ENCODE results near the gene LRBA. TPM values are rescaled to one million over a fixed set of nuclear protein-coding genes. Genes with fewer than 3 reads are reported as not detected.

Gene LRBA
- total and polyA plus RNA-seq, 2 donors (not counting 3 experiments of a cell fraction or from before 2014, with no cell fraction given) = 18.0 to 35.1 TPM

GRCh38 chr4:150944660-150945059 lies 70.4 kb downstream of the LRBA start:
- Histone ChIP-seq H2AFZ (ENCODE audit: low read depth, low read length) (no peak overlapping the region), H4K20me1 (replicated peaks; ENCODE audit: control insufficient read depth, extremely low read depth, insufficient read depth, low read length) (peaks cover 3% of the 10 kb centered on the region), H3K4me1 (ENCODE audit: control insufficient read depth, extremely low read depth, insufficient read depth, low read length) (peaks cover 8% of the 10 kb centered on the region), H3K27ac (ENCODE audit: insufficient read depth, low read depth, low read length) (no peak overlapping the region), H3K27me3 (ENCODE audit: control insufficient read depth in 2 of 2, insufficient read depth in 2 of 2, low read length in 2 of 2) (no peaks in the 10 kb centered on the region), H3K79me2 (ENCODE audit: control insufficient read depth, insufficient read depth, low read length) (peaks cover 4% of the 10 kb centered on the region), H3K4me2 (ENCODE audit: insufficient read depth, low read length) (no peak overlapping the region), H3K4me3 (replicated peaks in 1 of 3; ENCODE audit: insufficient read depth in 1 of 3, low read depth in 1 of 3, low read length in 3 of 3) (no peak overlapping the region), H3K9me3 (replicated peaks; ENCODE audit: control insufficient read depth, insufficient read depth, low read length) (no peaks in the 10 kb centered on the region), H3K36me3 (ENCODE audit: control insufficient read depth in 2 of 2, extremely low read depth in 1 of 2, insufficient read depth in 2 of 2, low read length in 2 of 2) (no peaks in the 10 kb centered on the region), H3K9me1 (replicated peaks; ENCODE audit: control insufficient read depth, extremely low read depth, insufficient read depth, low read length) (no peaks in the 10 kb centered on the region), H3K9ac (replicated peaks; ENCODE audit: extremely low read depth, insufficient read depth, low read length) (no peak overlapping the region)
- no TSS peak for BruUV-seq (replicated peaks)
- intact Hi-C loops (cut with micrococcal nuclease) = no loop called here
- CTCF ChIA-PET = interaction anchor here (1.1 to 1.3 kb wide), 2 partner anchors 16 to 78 kb away, joined by 4 to 8 read pairs; no protein-coding TSS in a partner anchor
- FAIRE-seq (no peak), DNase-seq (ENCODE audit: low read depth, low spot score) (no peak)
- dilution Hi-C loops (cut with MboI; ENCODE audit: extremely low pct_ligation_motif_present, low sequenced_read_pairs) = no loop called here
- POLR2A ChIA-PET = no interaction called here
- TF ChIP-seq EZH2 (IDR thresholded peaks at IDR 0.05; ENCODE audit: borderline replicate concordance, low read depth, low read length, severe bottlenecking) (no peak), POLR2A (IDR thresholded peaks at IDR 0.05; ENCODE audit: low read depth, low read length) (no peak), GATA2 (IDR thresholded peaks at IDR 0.05; ENCODE audit: insufficient read depth, insufficient read length, low read depth, low read length) (no peak), FOS (IDR thresholded peaks at IDR 0.05; ENCODE audit: borderline replicate concordance, insufficient read depth, low read length) (no peak), JUN (IDR thresholded peaks at IDR 0.05; ENCODE audit: borderline replicate concordance, insufficient read depth, insufficient read length, low read depth) (no peak), POLR2AphosphoS5 (IDR thresholded peaks at IDR 0.05; ENCODE audit: insufficient read depth, low read depth, low read length) (no peak), MYC (IDR thresholded peaks at IDR 0.05; ENCODE audit: low read depth, low read length) (no peak)
- TF ChIP-seq, protein P1, sequence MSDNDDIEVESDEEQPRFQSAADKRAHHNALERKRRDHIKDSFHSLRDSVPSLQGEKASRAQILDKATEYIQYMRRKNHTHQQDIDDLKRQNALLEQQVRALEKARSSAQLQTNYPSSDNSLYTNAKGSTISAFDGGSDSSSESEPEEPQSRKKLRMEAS (IDR thresholded peaks at IDR 0.05; ENCODE audit: insufficient read depth, insufficient read length) = no peak
- TF ChIP-seq, protein P2, sequence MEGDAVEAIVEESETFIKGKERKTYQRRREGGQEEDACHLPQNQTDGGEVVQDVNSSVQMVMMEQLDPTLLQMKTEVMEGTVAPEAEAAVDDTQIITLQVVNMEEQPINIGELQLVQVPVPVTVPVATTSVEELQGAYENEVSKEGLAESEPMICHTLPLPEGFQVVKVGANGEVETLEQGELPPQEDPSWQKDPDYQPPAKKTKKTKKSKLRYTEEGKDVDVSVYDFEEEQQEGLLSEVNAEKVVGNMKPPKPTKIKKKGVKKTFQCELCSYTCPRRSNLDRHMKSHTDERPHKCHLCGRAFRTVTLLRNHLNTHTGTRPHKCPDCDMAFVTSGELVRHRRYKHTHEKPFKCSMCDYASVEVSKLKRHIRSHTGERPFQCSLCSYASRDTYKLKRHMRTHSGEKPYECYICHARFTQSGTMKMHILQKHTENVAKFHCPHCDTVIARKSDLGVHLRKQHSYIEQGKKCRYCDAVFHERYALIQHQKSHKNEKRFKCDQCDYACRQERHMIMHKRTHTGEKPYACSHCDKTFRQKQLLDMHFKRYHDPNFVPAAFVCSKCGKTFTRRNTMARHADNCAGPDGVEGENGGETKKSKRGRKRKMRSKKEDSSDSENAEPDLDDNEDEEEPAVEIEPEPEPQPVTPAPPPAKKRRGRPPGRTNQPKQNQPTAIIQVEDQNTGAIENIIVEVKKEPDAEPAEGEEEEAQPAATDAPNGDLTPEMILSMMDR (IDR thresholded peaks at IDR 0.05; ENCODE audit: extremely low read depth in 1 of 2, insufficient read depth in 1 of 2, low read depth in 1 of 2, low read length in 2 of 2) = no peak
